Tibial nerve (tissue), 4 donors: ENCODE measurements around the gene RNF121. TPM values are rescaled to one million over a fixed set of nuclear protein-coding genes. Genes with fewer than 3 reads are reported as not detected.
A peak's percentile ranks its signal among the peaks of the same experiment; 100 is the strongest.

Experiments used
- DNase-seq, 2 donors: peaks; one replicate each; pipeline ENCODE4 v3.0.0-alpha.2; 2019; ENCODE audit warnings: low spot score in 2 of 2
- H3K27ac ChIP-seq, 4 donors: fragments of 200-600 bp; sonication (generic) in 3 of 4; one replicate each; pipeline ENCODE4 v1.5.1; 2017 to 2019; ENCODE audit warnings: mild to moderate bottlenecking in 1 of 4
- H3K27me3 ChIP-seq, 2 donors: fragments of 200-600 bp; sonication (generic) in 1 of 2; one replicate each; pipeline versions ENCODE4 v1.5.1 to v1.6.0; 2017 to 2019
- H3K36me3 ChIP-seq, 3 donors: fragments of 200-600 bp; sonication (generic); one replicate each; pipeline ENCODE4 v1.5.1; 2018 to 2019
- H3K4me1 ChIP-seq, 4 donors: fragments of 200-600 bp; sonication (generic) in 3 of 4; one replicate each; pipeline ENCODE4 v1.5.1; 2017 to 2019
- H3K4me3 ChIP-seq, 4 donors: fragments of 200-600 bp; sonication (generic) in 3 of 4; one replicate each; pipeline ENCODE4 v1.5.1; 2017 to 2019; ENCODE audit warnings: mild to moderate bottlenecking in 1 of 4, moderate library complexity in 1 of 4
- H3K9me3 ChIP-seq, 4 donors: fragments of 200-600 bp; sonication (generic) in 3 of 4; one replicate each; pipeline ENCODE4 v1.5.1; 2017 to 2019
- CTCF ChIP-seq, 5 experiments: fragments of 200-600 bp in 3 of 5; fragments of 450-650 bp in 2 of 5; sonication (generic) in 3 of 5; IDR thresholded peaks; one replicate each; pipeline ENCODE4 v1.5.1; 2016 to 2019; ENCODE audit warnings: antibody characterized with exemption in 5 of 5, mild to moderate bottlenecking in 3 of 5, moderate library complexity in 2 of 5
- EP300 ChIP-seq, 2 donors: sonication (generic); formaldehyde crosslinking; IDR thresholded peaks; one replicate each; pipeline ENCODE4 v1.6.1; 2017; ENCODE audit warnings: antibody characterized with exemption in 2 of 2, mild to moderate bottlenecking in 1 of 2
- POLR2A ChIP-seq, 2 donors: fragments of 450-650 bp; IDR thresholded peaks; one replicate each; pipeline ENCODE4 v1.6.1; 2017; ENCODE audit warnings: antibody characterized with exemption in 2 of 2, mild to moderate bottlenecking in 2 of 2, moderate library complexity in 2 of 2
- WGBS, 2 donors: methylation state at CpG; one replicate each; pipeline ENCODE4 v1.1.5; 2018; 5-methylcytosine and 5-hydroxymethylcytosine counted together
- total RNA-seq, 4 donors: library from RNA; depleted of rRNA; stranded (reverse); fragments of >200 nt; gene quantifications; one replicate each; pipeline ENCODE4 v1.1.0, GENCODE V29; 2016

RNF121 gene
- total RNA-seq, 4 donors from 2014 or later: 17.2 to 29.4 (median 21.4) TPM

DNA sequence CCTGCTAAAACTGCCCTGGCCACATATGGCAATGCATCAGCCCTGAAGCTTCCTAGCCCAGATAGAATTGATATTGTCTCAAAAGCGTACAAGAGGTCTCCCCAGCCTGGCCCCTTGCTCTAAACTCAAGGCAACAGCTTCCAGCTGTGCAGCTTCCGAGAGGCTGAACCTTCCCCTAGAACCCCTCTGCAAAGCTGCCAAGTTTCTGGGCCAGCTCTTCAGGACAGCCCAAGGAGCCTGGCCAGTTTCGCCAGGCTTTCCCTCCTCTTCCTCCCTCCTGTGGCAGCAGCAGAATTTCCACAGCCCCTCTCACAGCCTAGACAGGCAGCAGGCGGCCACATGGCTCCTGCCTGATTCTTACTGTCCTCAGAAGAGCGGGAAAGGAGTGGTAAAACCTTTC, 117.0 kb downstream of the RNF121 start:
- Histone ChIP-seq H3K9me3 (no peaks in the 10 kb centered on the region), H3K4me1 (peaks cover 4 to 48% (median 17%) of the 10 kb centered on the region in 4 donors), H3K27ac (peak overlapping the region in 1 of 4 donors; percentile 41), H3K36me3 (no peaks in the 10 kb centered on the region), H3K27me3 (no peaks in the 10 kb centered on the region), H3K4me3 (no peak overlapping the region)
- no peak for DNase-seq
- TF ChIP-seq CTCF (IDR thresholded peaks at IDR 0.05) (no peak), POLR2A (IDR thresholded peaks at IDR 0.05) (no peak), EP300 (IDR thresholded peaks at IDR 0.05) (no peak)
- 72 to 89% methylated on average over 5 of the region's 5 CpGs for WGBS, 2 donors

Other genes with a start within 250 kb of the RNF121 start
- not detected for gene DEFB108B, start 95.8 kb upstream of the RNF121 start, total RNA-seq
- gene DEFB131B, start 50.6 kb upstream of the RNF121 start, total RNA-seq: not detected
- 10 to 100 TPM in 3 of 4 donors, 1 to 10 TPM in 1; 4.6 to 21.4 (median 15.7) TPM for gene XNDC1N, start 452 bp upstream of the RNF121 start, total RNA-seq
- gene IL18BP, start 69.9 kb downstream of the RNF121 start, total RNA-seq: 10 to 100 TPM in 1 of 4 donors, 1 to 10 TPM in 3; 5.1 to 11.6 (median 6.3) TPM
- gene NUMA1, start 151.5 kb downstream of the RNF121 start, total RNA-seq: 100 to 1,000 TPM; 345 to 650 (median 380) TPM
- gene LRRC51, start 151.8 kb downstream of the RNF121 start, total RNA-seq: 10 to 100 TPM in 1 of 4 donors, 1 to 10 TPM in 3; 7.3 to 10.8 (median 9.2) TPM
- gene LAMTOR1, start 174.3 kb downstream of the RNF121 start, total RNA-seq: 100 to 1,000 TPM; 116 to 133 (median 128) TPM
- not detected for gene TOMT, start 176.9 kb downstream of the RNF121 start, total RNA-seq
- 10 to 100 TPM; 20.8 to 36.7 (median 30.8) TPM for gene ANAPC15, start 183.6 kb downstream of the RNF121 start, total RNA-seq
- gene FOLR3, start 206.7 kb downstream of the RNF121 start, total RNA-seq: under 1 TPM in 1 of 4 donors, not detected in 3; 0.63 TPM